ENCODE data around the gene WNT2B.

The WNT2B gene

GRCh38 chr1:112575154-112575804 lies 66.5 kb downstream of the WNT2B start (continued):
- TF ChIP-seq CTCF (tag by site-specific recombination; IDR thresholded peaks at IDR 0.05) (no peak), ZNF677 (tag by site-specific recombination; IDR thresholded peaks at IDR 0.05) (no peak), KLF8 (tag by site-specific recombination; IDR thresholded peaks at IDR 0.05) (no peak)

GRCh38 chr1:112576240-112576639 lies 67.5 kb downstream of the WNT2B start:
- CTCF ChIA-PET = interaction anchor here (0.6 to 1.3 kb wide), 2 partner anchors 10 to 177 kb away, joined by 3 to 4 read pairs; no protein-coding TSS in a partner anchor

More at GRCh38 chr1:112576240-112576639, 67.5 kb downstream of the WNT2B start:
- Histone ChIP-seq H3K27ac (ENCODE audit: extremely low read depth, low read depth, low read length) (no peak overlapping the region), H3K9me3 (ENCODE audit: control insufficient read depth, insufficient read depth, low read depth, low read length) (no peaks in the 10 kb centered on the region), H3K36me3 (ENCODE audit: control insufficient read depth in 2 of 2, insufficient read depth in 1 of 2, low read length in 2 of 2) (peaks cover 18 to 50% of the 10 kb centered on the region in 2 experiments; a peak in 2 of 3 replicates), H3K4me1 (ENCODE audit: control insufficient read depth, insufficient read depth, low read length) (no peaks in the 10 kb centered on the region), H3K4me3 (ENCODE audit: low read depth, low read length) (no peak overlapping the region)
- TF ChIP-seq INSM2 (tag by site-specific recombination; IDR thresholded peaks at IDR 0.05) (no peak), ZNF112 (tag by site-specific recombination; IDR thresholded peaks at IDR 0.05) (no peak), ZNF362 (tag by site-specific recombination; IDR thresholded peaks at IDR 0.05) (no peak), ZNF488 (tag by site-specific recombination; IDR thresholded peaks at IDR 0.05) (no peak), ZIC2 (tag by site-specific recombination; IDR thresholded peaks at IDR 0.05) (no peak), ZFHX2 (tag by site-specific recombination; conservative IDR thresholded peaks at IDR 0.05) (no peak), SP7 (tag by site-specific recombination; IDR thresholded peaks at IDR 0.05) (no peak)
- POLR2A ChIA-PET = interaction anchor here (0.5 kb wide), 1 partner anchor 22 kb away, joined by 4 read pairs; no protein-coding TSS in a partner anchor
